HL-60/S4 treated with phorbol 12-myristate 13-acetate at 8.2 ng/mL for 4 days and 3 days (cell line): ENCODE measurements around the gene COL5A2.

Experiments
- in situ Hi-C: fragments of 300-500 bp; cut with MboI; formaldehyde crosslinking; loops from 2 replicates; pipeline ENCODE4 v1.15.0; 2022; ENCODE audit warnings: low sequenced_read_pairs

Gene COL5A2

DNA sequence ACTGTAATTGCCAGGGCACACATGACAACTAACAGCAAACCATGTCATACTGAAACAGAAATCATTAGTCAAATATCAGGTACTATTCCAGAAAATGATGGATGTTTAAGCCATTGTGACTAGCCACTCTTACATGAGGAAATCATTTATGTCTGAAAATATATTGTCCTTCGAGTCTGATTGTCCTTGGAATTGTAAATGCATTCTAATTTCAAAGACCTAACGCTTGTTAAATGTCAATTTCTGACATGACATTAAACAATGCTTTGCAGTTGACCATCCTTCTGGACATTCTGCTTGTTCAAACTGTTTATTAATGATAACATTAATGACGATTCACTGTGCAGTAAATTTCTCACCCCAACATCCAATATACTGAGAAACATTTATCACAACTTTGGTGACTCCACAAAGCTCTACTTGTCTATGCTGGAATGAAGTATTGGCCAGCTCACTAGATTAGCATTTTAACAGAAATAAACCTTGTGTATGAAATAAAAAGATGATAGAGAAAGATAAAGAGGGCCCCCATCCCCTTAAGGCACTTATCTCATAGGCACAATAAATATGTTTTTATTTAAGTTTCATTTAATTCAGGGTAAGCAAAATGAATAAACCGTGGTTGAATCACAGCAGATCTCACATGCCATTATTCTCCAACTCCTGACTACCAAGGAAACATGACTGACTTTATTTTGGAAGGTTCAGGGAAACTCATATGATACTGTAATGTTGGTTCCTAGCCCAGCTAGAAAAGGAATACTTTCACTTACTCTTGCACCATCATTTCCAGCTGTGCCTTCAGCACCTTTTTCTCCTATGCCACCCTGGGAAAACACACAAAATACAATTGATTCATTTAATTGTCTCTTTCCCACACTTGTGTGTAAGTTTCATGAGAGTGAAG is 123.1 kb downstream of the COL5A2 start:
- in situ Hi-C loops = no loop called here

DNA sequence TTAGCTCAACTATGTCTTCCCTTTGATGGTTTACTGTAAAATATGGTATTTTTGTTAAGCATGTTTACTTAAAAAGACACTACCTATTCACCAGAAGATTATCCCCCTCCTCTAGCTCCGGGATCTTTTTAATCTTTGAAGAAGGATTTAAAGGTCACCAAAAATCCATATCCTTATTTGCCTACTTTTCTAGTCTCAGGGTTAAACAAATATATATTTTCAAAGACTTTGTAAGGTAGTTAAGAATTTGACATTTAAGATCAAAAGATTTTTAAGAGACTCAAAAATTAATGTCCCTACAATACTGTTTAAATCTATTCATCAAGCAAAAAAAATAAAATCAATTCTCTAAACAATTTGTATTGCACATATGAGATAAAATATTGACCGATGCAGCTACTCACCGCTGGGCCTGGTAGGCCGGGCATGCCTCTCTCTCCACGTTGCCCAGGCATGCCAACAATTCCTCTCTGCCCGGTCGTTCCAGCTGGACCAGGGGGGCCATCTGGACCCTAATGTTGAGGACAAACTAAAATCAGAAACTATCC is 129.3 kb downstream of the COL5A2 start:
- in situ Hi-C loops = no loop called here

DNA sequence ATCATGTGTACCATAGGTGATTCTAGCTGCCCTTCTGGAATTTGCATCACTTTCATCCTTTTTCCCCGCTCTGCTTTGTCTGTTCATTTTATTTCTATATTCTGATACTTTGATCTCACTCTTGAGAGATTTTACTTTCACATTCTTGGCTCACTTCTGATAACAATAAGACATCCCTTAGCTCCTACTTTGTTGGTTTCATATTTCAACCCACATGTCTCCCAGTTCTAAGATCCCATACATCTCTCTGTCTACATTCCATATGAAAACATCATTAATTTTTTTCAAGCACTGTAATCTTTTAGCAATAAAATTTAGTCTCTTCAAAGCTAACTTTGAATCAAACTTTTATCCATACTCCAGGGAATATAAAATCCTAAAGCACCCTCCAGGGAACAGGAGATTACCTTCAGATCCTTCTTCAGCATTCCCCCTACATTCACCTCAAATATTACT is 129.8 kb downstream of the COL5A2 start:
- in situ Hi-C loops = no loop called here

DNA sequence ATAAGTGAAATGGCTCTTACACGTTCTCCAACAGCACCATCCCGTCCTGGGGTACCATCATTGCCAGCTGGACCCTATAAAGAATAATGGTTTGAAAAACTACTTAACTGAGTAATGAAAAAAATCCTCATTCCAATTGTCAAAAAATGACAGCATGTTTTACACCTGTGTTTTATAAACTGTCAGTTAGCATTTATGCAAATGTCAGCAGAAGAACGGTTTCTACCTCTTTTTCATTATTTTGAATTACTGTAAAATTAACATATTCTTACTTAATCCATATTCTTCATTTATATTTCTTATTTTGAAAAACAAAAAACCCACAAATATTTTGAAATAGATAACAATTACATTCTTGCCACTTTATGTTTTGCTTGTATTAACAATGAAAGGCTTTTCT is 131.4 kb downstream of the COL5A2 start:
- in situ Hi-C loops = no loop called here

DNA sequence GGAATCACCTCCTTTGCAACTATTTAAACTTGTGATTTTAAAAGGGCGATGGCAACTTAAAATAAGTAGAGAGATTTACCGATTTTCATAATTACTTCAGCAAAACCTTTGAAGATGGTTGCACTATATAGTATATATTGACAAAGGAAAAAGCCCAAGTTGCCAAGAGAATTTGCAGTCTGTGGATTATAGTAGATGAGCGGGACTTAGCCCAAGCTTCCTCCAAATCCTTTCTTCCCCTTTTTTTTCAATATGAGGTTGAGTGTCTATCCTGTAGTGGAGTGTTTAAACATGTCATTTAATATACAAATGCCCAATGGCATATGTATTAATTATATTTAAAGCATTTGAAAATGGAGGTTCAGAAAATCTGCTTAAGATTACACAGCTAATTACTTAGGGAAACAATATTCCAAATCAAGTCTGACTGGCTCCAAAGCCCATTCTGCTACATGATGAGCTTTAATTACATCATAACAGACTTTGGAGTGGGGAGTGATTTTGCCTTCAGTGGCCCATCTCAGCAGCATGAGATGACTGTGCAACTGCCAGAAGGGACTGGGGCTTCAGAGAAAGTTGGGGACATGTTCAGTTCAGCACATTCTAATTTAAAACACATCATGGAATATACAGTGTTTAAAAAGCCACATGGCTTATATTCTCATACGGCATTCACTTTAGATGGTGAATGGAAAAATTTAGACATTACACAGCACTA is 132.2 kb downstream of the COL5A2 start:
- in situ Hi-C loops = no loop called here

DNA sequence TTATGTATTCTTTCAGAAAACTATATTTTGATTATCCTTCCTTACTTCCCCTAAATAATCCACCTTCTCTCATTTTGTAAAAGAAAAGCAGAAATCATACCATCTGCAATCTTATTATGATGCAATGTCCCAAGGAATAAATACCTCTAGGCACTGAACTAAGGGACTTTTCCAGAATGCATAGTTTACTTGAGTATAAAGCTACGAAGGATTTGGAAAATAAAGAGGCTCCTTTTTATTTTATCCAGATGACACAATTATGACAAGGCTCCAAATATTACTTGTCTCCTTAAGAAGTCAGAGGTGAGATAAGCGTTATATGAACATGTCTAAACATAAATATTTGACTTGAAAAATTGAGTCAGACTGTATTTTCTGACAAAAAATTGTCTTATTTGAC is 133.2 kb downstream of the COL5A2 start:
- in situ Hi-C loops = no loop called here

DNA sequence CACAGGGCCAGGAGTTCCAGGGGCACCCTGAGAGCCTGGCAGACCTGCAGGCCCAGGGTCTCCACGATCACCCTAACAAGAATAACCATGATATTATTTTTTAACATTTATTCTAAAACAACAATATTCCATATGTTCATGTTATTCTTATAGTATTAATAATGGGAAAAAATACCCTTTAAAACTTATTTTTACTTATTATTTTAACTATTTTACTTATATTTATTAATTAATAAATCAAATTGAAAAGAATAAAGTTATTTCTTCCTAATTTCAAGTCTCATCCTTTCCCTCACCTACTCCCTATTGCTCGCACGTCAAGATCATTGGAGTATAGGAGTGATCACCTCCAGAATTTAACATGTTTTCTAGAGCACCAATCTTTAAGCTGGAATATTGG is 133.7 kb downstream of the COL5A2 start:
- in situ Hi-C loops = no loop called here

DNA sequence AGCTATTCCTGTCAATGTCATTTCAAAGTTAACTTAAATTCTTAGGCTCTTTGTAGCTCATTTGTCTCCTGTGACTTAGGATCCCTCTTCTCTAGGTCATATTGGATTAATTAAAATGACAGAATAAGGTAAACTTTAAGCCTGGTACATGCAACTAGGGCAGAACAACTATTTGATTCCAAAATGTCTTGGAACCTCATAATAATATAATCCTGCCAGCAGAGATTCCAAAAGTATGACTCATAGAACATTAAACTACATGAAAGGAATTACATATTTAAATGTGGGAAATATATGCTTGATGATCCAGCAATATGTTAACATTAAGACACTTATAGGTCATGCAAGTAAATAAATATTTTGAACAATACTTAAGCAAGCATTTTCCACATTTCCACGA is 142.0 kb downstream of the COL5A2 start:
- in situ Hi-C loops = no loop called here

DNA sequence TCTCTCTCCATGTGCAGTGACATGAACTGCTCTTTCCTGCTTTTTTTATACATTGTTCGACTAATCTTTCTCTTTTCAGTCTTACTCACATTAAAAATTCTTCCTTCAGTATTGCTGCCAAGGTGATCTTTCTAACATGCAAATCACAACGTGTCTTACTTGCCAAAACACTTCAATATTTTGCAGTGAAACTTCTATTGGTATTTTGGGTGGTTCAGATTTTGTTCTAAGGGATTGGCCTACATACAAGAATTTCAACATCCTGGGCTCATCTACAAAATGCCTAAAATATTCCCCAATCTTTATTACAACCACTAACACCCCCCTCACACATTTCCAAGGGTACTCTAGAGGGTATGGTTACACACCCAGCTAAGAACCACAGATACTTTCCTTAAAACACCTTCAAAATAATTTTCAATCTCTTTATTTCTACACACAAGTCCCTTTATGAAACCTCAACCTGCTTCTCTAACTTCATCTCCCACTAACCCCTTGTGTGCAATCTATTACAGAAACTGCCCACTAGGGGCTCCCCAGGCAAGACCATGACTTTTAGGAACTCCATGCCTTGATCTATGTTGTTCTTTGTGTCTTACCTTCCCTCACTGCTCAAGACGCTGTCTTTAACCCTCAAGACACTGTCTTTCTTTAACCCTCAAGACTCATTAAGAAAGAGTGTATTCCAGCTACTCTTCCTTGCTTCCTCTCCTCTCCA is 154.5 kb downstream of the COL5A2 start:
- in situ Hi-C loops = no loop called here

DNA sequence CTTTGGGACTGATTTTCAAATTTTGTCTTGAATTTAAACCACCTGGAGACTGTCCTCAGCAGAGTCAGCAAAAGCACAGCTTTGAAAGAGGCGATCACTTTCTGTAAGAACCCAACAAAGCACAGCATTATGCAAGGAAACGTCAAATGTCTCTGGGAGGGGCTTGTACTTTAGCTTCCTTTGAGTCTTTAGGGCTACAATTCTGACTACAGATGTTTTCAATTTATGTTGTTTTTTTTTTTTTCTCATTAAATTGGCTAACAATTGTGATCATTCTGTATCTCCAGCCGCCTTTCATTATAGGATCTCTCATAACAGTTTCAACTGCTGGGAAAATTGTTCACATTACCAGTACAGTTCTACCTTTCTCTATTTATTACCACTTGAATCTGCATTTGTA is 157.1 kb downstream of the COL5A2 start:
- in situ Hi-C loops = no loop called here

DNA sequence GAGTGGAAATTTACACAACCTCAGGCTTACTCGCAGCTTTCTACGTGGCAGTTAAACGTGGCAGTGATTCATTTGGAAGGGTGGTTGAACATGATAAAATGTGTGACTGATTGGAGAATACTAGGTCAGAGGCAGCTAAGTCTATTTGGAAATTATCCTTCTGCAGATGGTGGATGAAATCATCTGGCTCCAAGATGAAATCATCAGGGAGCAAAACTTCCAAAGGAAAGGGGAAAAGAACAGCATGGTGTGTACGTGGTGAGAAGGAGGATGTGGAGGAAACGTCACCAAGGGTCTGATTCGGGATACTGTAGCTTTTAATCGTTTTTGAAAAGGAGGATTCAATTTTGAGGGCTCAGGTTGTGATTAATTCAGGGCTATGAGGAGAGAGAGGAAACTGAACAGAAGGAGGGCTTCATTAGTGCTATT is 157.5 kb downstream of the COL5A2 start:
- in situ Hi-C loops = no loop called here

DNA sequence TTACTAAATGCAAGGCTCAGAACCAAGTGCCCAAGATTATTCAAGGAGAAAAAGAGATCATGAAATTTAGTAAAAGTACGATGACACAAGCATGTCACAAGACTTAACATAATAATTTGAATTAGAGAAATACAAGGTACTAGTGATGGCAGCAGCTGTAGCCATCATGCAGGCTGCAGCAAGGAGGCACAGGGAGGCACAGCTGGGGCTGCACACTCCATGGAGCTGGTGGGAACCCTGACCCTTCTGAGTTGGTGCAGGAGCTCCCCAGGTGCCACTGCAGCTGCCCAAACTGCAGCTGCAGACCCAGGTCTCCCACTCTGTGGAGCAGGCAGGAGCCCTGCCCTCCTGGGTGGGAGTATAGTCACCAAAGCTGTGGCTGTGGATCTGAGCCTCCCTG is 159.4 kb downstream of the COL5A2 start:
- in situ Hi-C loops = no loop called here

DNA sequence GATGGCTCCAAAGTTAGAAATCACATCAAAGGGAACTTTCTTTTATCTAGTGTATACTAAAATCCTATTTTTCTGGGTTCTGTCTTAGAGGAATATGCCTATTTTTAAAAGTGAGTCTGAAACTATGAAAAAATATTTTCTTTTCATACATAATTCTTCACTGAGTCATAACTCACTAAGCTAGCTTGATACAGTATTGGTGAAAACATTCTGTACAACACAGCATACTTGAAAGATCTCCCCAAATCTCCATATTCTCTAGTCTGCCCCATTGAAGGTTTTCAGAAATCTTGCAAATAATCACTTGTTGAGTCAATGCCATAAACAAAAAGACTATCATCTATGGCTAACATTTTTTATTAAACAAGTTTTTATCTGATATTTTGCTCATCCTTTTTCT is 160.9 kb downstream of the COL5A2 start:
- in situ Hi-C loops = no loop called here

DNA sequence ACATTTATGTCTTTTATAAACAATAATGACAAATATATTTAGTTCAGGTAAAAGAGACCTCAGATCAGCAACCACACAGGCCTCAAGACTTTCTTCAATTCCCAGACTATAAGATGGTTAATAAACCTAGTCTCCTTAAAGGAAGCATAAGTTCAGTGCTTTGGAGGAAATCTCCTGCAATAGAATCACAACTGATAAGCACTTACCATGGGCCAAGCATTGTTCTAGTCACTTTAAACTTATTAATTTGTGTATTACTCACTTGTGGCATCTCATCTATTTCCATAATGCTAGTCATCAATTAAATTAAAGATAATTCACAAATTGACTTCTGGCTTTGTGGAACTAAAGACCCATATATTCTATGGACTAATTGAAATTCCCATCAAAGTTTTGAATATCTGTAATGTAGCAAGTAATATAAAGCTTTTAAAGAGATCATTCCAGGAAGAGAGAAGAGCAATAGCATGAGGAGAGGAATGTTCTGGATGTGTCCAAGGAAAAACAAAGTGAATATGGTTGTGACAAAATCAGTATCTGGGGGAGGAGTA is 163.2 kb downstream of the COL5A2 start:
- in situ Hi-C loops = no loop called here

DNA sequence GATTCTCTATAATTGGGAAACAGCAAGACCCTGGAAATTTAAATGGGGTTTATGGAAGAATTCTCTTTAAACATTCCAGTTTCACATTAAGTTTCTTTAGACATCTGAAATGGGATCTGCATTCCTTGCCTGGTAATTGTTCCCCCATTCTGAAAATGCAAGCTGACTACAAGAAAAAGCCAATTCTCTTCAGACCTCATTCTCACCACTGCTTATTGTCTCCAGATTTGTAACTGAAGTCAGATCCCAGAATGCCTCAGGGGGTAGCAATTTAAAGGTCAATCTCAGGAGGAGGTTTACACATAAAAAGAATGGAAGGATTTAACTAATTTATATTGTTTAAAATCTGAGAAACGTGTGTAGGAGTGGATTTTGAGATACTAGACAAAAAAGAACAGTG is 164.2 kb downstream of the COL5A2 start:
- in situ Hi-C loops = no loop called here

DNA sequence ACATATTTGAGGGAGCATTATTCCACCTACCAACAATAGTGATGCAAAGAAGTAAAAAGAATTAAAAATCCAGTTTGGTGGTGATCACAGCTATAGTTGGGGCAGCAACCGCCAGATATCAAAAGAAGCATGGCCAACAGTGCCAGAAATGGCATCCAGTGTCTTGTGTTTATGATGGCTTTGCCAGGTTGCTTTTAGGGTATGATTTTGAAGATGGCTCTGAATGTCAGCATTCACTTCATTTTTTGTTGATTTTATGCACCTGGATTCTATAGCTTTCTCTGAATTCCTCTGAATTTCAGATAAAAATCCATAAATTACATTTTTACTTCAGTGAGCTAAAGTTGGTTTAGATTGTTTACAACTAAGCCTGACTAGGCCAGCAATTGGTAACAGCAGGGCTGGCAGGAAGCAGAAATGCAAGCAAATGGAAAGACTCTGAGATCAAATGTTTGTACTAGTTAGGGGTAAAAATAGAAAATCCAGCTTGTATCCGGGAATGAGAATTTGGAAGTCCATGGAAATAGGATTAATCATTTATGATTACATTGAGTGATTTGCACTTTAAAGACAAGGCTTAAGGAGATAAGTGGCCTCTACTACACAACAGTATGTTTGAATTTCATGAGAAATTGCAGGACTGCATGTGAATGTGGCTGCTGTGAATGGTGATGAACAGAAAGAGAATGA is 165.0 kb downstream of the COL5A2 start:
- in situ Hi-C loops = no loop called here

DNA sequence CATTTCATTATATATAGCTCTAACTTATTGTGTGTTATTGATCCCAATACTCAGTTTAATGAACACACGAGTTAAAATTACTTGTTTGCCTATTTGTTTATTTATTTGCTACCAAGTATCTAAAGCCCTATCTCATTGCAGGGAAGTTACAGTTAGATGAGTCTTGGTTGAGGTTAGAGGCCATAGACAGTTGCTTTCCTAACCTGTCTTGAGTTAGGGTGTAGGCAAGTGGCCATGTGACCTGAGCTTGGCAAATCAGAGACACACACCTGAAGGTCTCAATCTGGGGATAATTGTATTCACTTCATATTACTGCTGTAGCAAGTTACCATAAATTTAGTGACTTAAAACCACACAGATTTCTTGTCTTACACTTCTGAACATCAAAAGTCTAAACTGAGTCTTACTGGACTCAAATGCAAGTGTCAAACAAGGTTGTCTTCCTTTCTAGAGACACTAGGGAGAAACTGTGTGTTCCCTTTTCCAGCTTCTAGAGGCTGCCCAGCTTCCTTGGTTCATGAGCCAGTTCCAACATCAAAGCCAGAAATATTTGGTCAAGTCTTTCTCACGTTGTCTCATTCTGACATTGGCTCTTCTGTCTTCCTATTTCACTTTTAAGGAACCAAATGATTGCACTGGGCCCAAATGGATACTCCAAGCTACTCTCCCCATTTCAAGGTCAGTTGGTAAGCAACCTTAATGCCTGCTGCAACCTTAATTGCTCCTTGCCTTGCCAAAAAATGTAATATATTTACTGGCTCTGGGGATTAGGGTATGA is 165.7 kb downstream of the COL5A2 start:
- in situ Hi-C loops = no loop called here

DNA sequence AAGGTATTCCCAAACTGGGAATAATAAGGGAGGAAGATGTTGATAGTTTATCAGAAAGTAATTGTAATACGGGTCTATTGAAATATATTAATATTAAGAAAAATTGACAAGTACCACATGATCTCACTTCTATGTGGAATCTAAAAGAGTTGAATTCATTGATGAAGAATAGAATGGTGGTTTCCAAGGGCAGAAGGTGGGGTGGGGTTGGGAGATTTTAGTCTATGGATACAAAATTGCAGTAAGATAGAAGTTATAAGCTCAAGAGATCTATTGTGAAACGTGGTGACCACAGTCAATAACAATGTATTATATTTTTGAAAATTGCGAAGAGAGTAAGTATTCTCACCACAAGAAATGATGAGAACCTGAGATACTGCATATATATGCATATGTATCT is 166.5 kb downstream of the COL5A2 start:
- in situ Hi-C loops = no loop called here

DNA sequence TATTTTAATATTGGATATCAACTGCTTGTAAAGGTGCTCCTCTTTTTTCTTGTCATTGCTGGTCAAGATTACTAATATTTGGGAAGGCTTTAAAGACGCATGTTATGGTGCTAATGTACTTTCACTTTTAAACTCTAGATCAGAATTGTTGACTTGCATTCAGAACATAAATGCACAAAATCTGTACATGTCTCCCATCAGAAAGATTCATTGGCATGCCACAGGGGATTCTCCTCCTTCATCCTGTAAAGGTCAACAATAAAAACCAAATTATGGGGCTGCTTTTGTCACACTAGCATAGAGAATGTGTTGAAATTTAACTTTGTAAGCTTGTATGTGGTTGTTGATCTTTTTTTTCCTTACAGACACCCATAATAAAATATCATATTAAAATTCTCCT is 167.2 kb downstream of the COL5A2 start:
- in situ Hi-C loops = no loop called here

DNA sequence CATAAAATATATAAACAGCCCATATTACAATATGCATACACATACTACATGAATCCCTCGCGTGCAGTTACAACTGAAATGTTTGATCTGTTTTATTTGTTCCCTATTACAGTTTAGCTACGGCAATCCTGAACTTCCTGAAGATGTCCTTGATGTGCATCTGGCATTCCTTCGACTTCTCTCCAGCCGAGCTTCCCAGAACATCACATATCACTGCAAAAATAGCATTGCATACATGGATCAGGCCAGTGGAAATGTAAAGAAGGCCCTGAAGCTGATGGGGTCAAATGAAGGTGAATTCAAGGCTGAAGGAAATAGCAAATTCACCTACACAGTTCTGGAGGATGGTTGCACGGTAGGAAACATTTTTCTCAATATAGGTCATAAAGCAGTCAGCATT is 169.0 kb downstream of the COL5A2 start:
- in situ Hi-C loops = no loop called here
